ENCODE results near the gene KAZN. TPM values are rescaled to one million over a fixed set of nuclear protein-coding genes. Genes with fewer than 3 reads are reported as not detected.

KAZN gene
- total and polyA plus RNA-seq, 11 donors: 0.65 to 6.5 (median 2.3) TPM

- Histone ChIP-seq H3K27me3 (peaks cover 0 to 13% (median 0%) of the 10 kb centered on the region in 9 donors), H3K36me3 (no peaks in the 10 kb centered on the region), H3K4me3 (no peak overlapping the region), H3K27ac (no peak overlapping the region), H3K9me3 (peaks cover 0 to 24% (median 15%) of the 10 kb centered on the region in 12 donors), H3K4me1 (no peaks in the 10 kb centered on the region)
- DNase-seq: no peak
- 80 to 85% (median 82%) methylated on average over 18 to 19 of the region's 19 CpGs for WGBS, 4 donors
- ATAC-seq: peak in 1 of 4 donors; percentile 18
- intact Hi-C loops (cut with DNase I): no loop called here
- TF ChIP-seq, protein P1, sequence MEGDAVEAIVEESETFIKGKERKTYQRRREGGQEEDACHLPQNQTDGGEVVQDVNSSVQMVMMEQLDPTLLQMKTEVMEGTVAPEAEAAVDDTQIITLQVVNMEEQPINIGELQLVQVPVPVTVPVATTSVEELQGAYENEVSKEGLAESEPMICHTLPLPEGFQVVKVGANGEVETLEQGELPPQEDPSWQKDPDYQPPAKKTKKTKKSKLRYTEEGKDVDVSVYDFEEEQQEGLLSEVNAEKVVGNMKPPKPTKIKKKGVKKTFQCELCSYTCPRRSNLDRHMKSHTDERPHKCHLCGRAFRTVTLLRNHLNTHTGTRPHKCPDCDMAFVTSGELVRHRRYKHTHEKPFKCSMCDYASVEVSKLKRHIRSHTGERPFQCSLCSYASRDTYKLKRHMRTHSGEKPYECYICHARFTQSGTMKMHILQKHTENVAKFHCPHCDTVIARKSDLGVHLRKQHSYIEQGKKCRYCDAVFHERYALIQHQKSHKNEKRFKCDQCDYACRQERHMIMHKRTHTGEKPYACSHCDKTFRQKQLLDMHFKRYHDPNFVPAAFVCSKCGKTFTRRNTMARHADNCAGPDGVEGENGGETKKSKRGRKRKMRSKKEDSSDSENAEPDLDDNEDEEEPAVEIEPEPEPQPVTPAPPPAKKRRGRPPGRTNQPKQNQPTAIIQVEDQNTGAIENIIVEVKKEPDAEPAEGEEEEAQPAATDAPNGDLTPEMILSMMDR (IDR thresholded peaks at IDR 0.05): no peak
- TF ChIP-seq POLR2A (IDR thresholded peaks at IDR 0.05): no peak
These were observed 204.7 kb downstream of the KAZN start for GRCh38 chr1:14803002-14803789.

DNA sequence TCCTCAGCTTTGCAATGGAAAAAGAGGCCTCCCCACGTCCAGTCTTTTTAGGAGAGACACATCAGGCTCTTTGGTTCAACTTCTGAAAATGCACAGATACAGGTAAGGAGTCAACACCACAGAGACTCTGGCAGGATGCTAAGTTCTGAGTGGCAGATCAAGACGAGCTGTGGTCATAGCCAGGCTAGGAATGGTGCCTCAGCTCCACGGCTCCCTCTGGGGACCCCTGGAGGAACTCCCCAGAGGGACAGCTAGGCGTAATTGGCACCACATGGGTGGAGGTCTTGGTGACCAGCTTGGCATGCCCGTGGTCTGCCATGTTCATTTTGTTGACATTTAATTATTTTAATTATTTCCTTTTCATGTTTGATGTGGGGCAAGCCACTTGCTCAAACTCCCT is 206.1 kb downstream of the KAZN start:
- Histone ChIP-seq H3K27me3 (peaks cover 0 to 13% (median 0%) of the 10 kb centered on the region in 9 donors), H3K27ac (no peak overlapping the region), H3K36me3 (no peaks in the 10 kb centered on the region), H3K4me1 (no peaks in the 10 kb centered on the region), H3K4me3 (no peak overlapping the region), H3K9me3 (peaks cover 0 to 28% (median 17%) of the 10 kb centered on the region in 12 donors)
- no peak for DNase-seq
- no peak for ATAC-seq
- 44 to 64% (median 59%) methylated on average over 4 to 5 of the region's 5 CpGs for WGBS, 4 donors
- intact Hi-C loops (cut with DNase I): no loop called here
- TF ChIP-seq POLR2A (IDR thresholded peaks at IDR 0.05): no peak
- TF ChIP-seq, protein P1 (IDR thresholded peaks at IDR 0.05): peak in 1 of 12 donors; percentile 5

DNA sequence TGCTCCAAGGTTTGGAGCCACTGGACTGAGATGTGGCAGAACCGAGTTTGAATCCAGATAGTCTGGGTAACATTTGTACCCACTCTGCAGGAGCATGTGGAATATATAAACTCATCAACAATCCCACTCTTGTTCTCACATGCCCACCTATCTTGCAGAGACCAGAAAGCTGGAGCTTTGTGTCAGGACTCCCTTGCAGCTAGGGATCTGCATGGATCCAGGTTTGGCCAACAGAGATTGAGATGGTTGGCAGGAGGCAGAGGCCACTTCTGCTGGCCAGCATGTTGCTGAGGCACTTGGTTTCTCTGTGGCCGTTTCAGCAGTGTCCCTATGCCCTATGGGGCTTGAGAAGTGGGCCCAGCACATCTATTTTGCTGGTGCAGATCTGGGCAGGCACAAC is 208.3 kb downstream of the KAZN start:
- H3K4me1 ChIP-seq: no peaks in the 10 kb centered on the region
- H3K27ac ChIP-seq: no peak overlapping the region
- WGBS, 4 donors: 82 to 93% (median 87%) methylated on average over 1 to 2 of the region's 2 CpGs
- ATAC-seq (no peak), DNase-seq (no peak)
- peaks cover 0 to 13% (median 0%) of the 10 kb centered on the region in 9 donors for H3K27me3 ChIP-seq
- peaks cover 0 to 28% (median 17%) of the 10 kb centered on the region in 12 donors for H3K9me3 ChIP-seq
- intact Hi-C loops (cut with DNase I): no loop called here
- no peak overlapping the region for H3K4me3 ChIP-seq
- H3K36me3 ChIP-seq: no peaks in the 10 kb centered on the region
- TF ChIP-seq POLR2A (IDR thresholded peaks at IDR 0.05): no peak
- TF ChIP-seq, protein P1 (IDR thresholded peaks at IDR 0.05): no peak

GRCh38 chr1:14808768-14809167 is 210.3 kb downstream of the KAZN start:
- intact Hi-C loops (cut with DNase I): no loop called here
- TF ChIP-seq, protein P1 (IDR thresholded peaks at IDR 0.05): no peak
- no peak for TF ChIP-seq POLR2A (IDR thresholded peaks at IDR 0.05)
- WGBS, 4 donors: 73 to 85% (median 75%) methylated on average over 2 of the region's 2 CpGs

More at GRCh38 chr1:14808768-14809167, 210.3 kb downstream of the KAZN start:
- Histone ChIP-seq H3K27ac (no peak overlapping the region), H3K27me3 (peaks cover 0 to 5% (median 0%) of the 10 kb centered on the region in 9 donors), H3K4me3 (no peak overlapping the region), H3K4me1 (no peaks in the 10 kb centered on the region), H3K36me3 (no peaks in the 10 kb centered on the region), H3K9me3 (peaks cover 0 to 28% (median 17%) of the 10 kb centered on the region in 12 donors)
- ATAC-seq: no peak
- DNase-seq: no peak
